ENCODE results near the gene VTN. TPM values are rescaled to one million over a fixed set of nuclear protein-coding genes. Genes with fewer than 3 reads are reported as not detected.

The VTN gene
- total and polyA plus RNA-seq, 2 donors from 2014 or later = 0.98 to 3.5 TPM

- H3K27ac ChIP-seq (ENCODE audit: low read depth in 2 of 2, low read length in 2 of 2) = no peak overlapping the region
- H3K4me1 ChIP-seq (ENCODE audit: control insufficient read depth in 2 of 3, insufficient read depth in 2 of 3, low read depth in 1 of 3, low read length in 3 of 3) = peaks cover 2 to 6% (median 4%) of the 10 kb centered on the region in 3 donors
- no peak for DNase-seq
- FAIRE-seq = no peak
- no peak overlapping the region for H3K9ac ChIP-seq (ENCODE audit: low read length in 3 of 3)
- H3K4me3 ChIP-seq (ENCODE audit: low read length in 3 of 3) = no peak overlapping the region
- intact Hi-C loops (cut with DNase I) = no loop called here
- TF ChIP-seq CTCF (IDR thresholded peaks at IDR 0.05; ENCODE audit: borderline replicate concordance, extremely low read depth, insufficient read depth) = no peak
- no peaks in the 10 kb centered on the region for H3K9me3 ChIP-seq (ENCODE audit: control insufficient read depth in 2 of 3, insufficient read depth in 1 of 3, low read length in 3 of 3)
- peaks cover 2 to 33% (median 25%) of the 10 kb centered on the region in 3 donors for H3K36me3 ChIP-seq (ENCODE audit: control insufficient read depth in 2 of 3, insufficient read depth in 3 of 3, low read length in 3 of 3)
- no peaks in the 10 kb centered on the region for H3K27me3 ChIP-seq (ENCODE audit: control insufficient read depth, insufficient read depth, low read length)
Observed at GRCh38 chr17:28363186-28363585, 6.9 kb downstream of the VTN start.

GRCh38 chr17:28357901-28358197 lies 12.3 kb downstream of the VTN start:
- no peak for TF ChIP-seq CTCF (IDR thresholded peaks at IDR 0.05; ENCODE audit: borderline replicate concordance, extremely low read depth, insufficient read depth)
- Histone ChIP-seq H3K36me3 (ENCODE audit: control insufficient read depth in 2 of 3, insufficient read depth in 3 of 3, low read length in 3 of 3) (peaks cover 7 to 46% (median 32%) of the 10 kb centered on the region in 3 donors), H3K27me3 (ENCODE audit: control insufficient read depth, insufficient read depth, low read length) (no peaks in the 10 kb centered on the region), H3K27ac (ENCODE audit: low read depth in 2 of 2, low read length in 2 of 2) (peak overlapping the region; percentile 52 to 74), H3K9me3 (ENCODE audit: control insufficient read depth in 2 of 3, insufficient read depth in 1 of 3, low read length in 3 of 3) (no peaks in the 10 kb centered on the region), H3K9ac (ENCODE audit: low read length in 3 of 3) (peak overlapping the region; percentile 74 to 91 (median 81)), H3K4me1 (ENCODE audit: control insufficient read depth in 2 of 3, insufficient read depth in 2 of 3, low read depth in 1 of 3, low read length in 3 of 3) (peaks cover 3 to 15% (median 13%) of the 10 kb centered on the region in 3 donors), H3K4me3 (ENCODE audit: low read length in 3 of 3) (peak overlapping the region; percentile 91 to 99 (median 94))
- no peak for FAIRE-seq
- intact Hi-C loops (cut with DNase I) = no loop called here
- no peak for DNase-seq

- Histone ChIP-seq H3K9me3 (ENCODE audit: control insufficient read depth in 2 of 3, insufficient read depth in 1 of 3, low read length in 3 of 3) (no peaks in the 10 kb centered on the region), H3K27me3 (ENCODE audit: control insufficient read depth, insufficient read depth, low read length) (no peaks in the 10 kb centered on the region), H3K4me3 (ENCODE audit: low read length in 3 of 3) (peak within 1 kb of the TSS; percentile 91 to 99 (median 94)), H3K9ac (ENCODE audit: low read length in 3 of 3) (peak within 1 kb of the TSS; percentile 74 to 92 (median 81)), H3K27ac (ENCODE audit: low read depth in 2 of 2, low read length in 2 of 2) (peak within 1 kb of the TSS; percentile 68 to 74), H3K36me3 (ENCODE audit: control insufficient read depth in 2 of 3, insufficient read depth in 3 of 3, low read length in 3 of 3) (peaks cover 9 to 48% (median 29%) of the 10 kb centered on the region in 3 donors), H3K4me1 (ENCODE audit: control insufficient read depth in 2 of 3, insufficient read depth in 2 of 3, low read depth in 1 of 3, low read length in 3 of 3) (peaks cover 3 to 15% (median 13%) of the 10 kb centered on the region in 3 donors)
- intact Hi-C loops (cut with DNase I) = no loop called here
- DNase-seq (peak; percentile 96 to 99 (median 97)), FAIRE-seq (no peak)
- TF ChIP-seq CTCF (IDR thresholded peaks at IDR 0.05; ENCODE audit: borderline replicate concordance, extremely low read depth, insufficient read depth) = peak; percentile 2
Observed at GRCh38 chr17:28357061-28357900, 12.8 kb downstream of the VTN start, which contains the start of gene POLDIP2. TSS of gene POLDIP2 (minus strand) at chr17:28357527. CDS start at chr17:28357448, 79 bp downstream.
